Measurements from ENCODE around the gene KSR1. TPM values are rescaled to one million over a fixed set of nuclear protein-coding genes. Genes with fewer than 3 reads are reported as not detected.

The KSR1 gene
- total and polyA plus RNA-seq, 9 of the 15 experiments (the other 6 are each of a cell fraction or from before 2014, with no cell fraction given), result 1.4 to 51.7 (median 18.4) TPM

- H3K36me3 ChIP-seq (ENCODE audit: control insufficient read depth, insufficient read depth, low read length), result peaks cover 8% of the 10 kb centered on the region; the same call in 2 of the 3 replicates
- H4K20me1 ChIP-seq (replicated peaks; ENCODE audit: control insufficient read depth, insufficient read depth, low read length), result no peaks in the 10 kb centered on the region; the same call in 1 of the 2 replicates
- intact Hi-C loops (cut with micrococcal nuclease) (loop anchor here (2.0 to 10.0 kb wide), 2 partner anchors 78 to 106 kb away; no protein-coding TSS in a partner anchor), in situ Hi-C loops (cut with MboI) (no loop called here)
- H3K27me3 ChIP-seq (ENCODE audit: control insufficient read depth in 2 of 2, insufficient read depth in 2 of 2, low read length in 2 of 2), result no peaks in the 10 kb centered on the region
- no peak overlapping the region for H2AFZ ChIP-seq (ENCODE audit: low read depth, low read length)
- no peaks in the 10 kb centered on the region for H3K9me1 ChIP-seq (ENCODE audit: control insufficient read depth, insufficient read depth, low read length)
- 0 out of 3 replicates have a peak, but pooled peaks have one; percentile 4 for ATAC-seq
- H3K79me2 ChIP-seq (ENCODE audit: control insufficient read depth, insufficient read depth, low read length), result peaks cover 87% of the 10 kb centered on the region
- FAIRE-seq, result no peak
- H3K4me1 ChIP-seq (replicated peaks in 1 of 2; ENCODE audit: control insufficient read depth in 2 of 2, insufficient read depth in 2 of 2, low read length in 2 of 2), result peaks cover 32 to 48% of the 10 kb centered on the region in 2 experiments
- BruUV-seq (replicated peaks), result no TSS peak
- H3K9ac ChIP-seq (ENCODE audit: insufficient read depth in 1 of 2, low read depth in 2 of 2, low read length in 2 of 2), result peak overlapping the region in 1 of 2 experiments; percentile 83; a peak in 2 of 4 replicates
- TF ChIP-seq ZBTB40 (IDR thresholded peaks at IDR 0.05), result no peak
- no peak for TF ChIP-seq ZBTB40 (CRISPR knock-in tag; IDR thresholded peaks at IDR 0.05)
- TF ChIP-seq ZNF12 (CRISPR knock-in tag; IDR thresholded peaks at IDR 0.05), result no peak
- no peak for TF ChIP-seq LCOR (CRISPR knock-in tag; IDR thresholded peaks at IDR 0.05)
- no peak for TF ChIP-seq ZBTB1 (CRISPR knock-in tag; IDR thresholded peaks at IDR 0.05; ENCODE audit: borderline replicate concordance, low read depth)
- TF ChIP-seq HSF4 (CRISPR knock-in tag; IDR thresholded peaks at IDR 0.05; ENCODE audit: borderline replicate concordance), result no peak
- no peak overlapping the region for H3K4me3 ChIP-seq
- H3K9me3 ChIP-seq (replicated peaks; ENCODE audit: control insufficient read depth, insufficient read depth, low read depth, low read length), result peaks cover 5% of the 10 kb centered on the region; the same call in 1 of the 2 replicates
- H3K27ac ChIP-seq (ENCODE audit: extremely low read depth, low read depth, low read length), result no peak overlapping the region
- 40% methylated on average over 7 of the region's 7 CpGs for WGBS (ENCODE audit: insufficient coverage, low coverage, missing lambda C conversion rate)
- no peak for DNase-seq (ENCODE audit: extremely low read depth in 1 of 4, low spot score in 3 of 4)
- ChIA-PET CTCF (ENCODE audit: low intra/inter-chr PET ratio) (no interaction called here), POLR2A (interaction anchor here (0.7 to 1.7 kb wide), 10 partner anchors 8 to 260 kb away, joined by 3 to 5 read pairs (median 4); no protein-coding TSS in a partner anchor)
- peak overlapping the region; percentile 34 for H3K4me2 ChIP-seq (ENCODE audit: insufficient read depth, low read length)
Measured at GRCh38 chr17:27496437-27496943, 40.2 kb downstream of the KSR1 start.
